H54 (cell line): ENCODE measurements around the gene OXCT1.
A peak's percentile ranks its signal among the peaks of the same experiment; 100 is the strongest.
"Not testable (repeated sequence)": the region's sequence is repeated elsewhere in the genome, so short reads cannot be mapped to it uniquely, and the experiment has no call there.

ENCODE experiments used
- DNase-seq: peaks from one replicate; pipeline ENCODE4 v3.0.0; 2011; ENCODE audit warnings: low spot score, mixed read lengths; ENCODE audit not compliant: insufficient read length
- FAIRE-seq: peaks from 3 replicates; lab custom pipeline; 2011; peaks lifted over from hg19 to GRCh38; lab: Jason Lieb, UNC
- POLR2A ChIP-seq: IDR thresholded peaks from 2 replicates; pipeline ENCODE4 v1.6.1; 2011; ENCODE audit warnings: low read depth, mild to moderate bottlenecking, low read length

OXCT1 gene

GRCh38 chr5:41831155-41831554, 39.1 kb downstream of the OXCT1 start:
- DNase-seq: no peak
- TF ChIP-seq POLR2A: no peak
- FAIRE-seq: no peak

- no peak for TF ChIP-seq POLR2A
- DNase-seq (no peak), FAIRE-seq (no peak)
These were observed 42.4 kb downstream of the OXCT1 start for GRCh38 chr5:41827792-41828191.

GRCh38 chr5:41822036-41822435, 48.2 kb downstream of the OXCT1 start:
- DNase-seq: no peak
- TF ChIP-seq POLR2A: no peak
- no peak for FAIRE-seq

GRCh38 chr5:41821051-41821450, 49.2 kb downstream of the OXCT1 start:
- no peak for TF ChIP-seq POLR2A
- DNase-seq (no peak), FAIRE-seq (no peak)

GRCh38 chr5:41820150-41820549, 50.1 kb downstream of the OXCT1 start:
- TF ChIP-seq POLR2A: no peak
- FAIRE-seq (no peak), DNase-seq (no peak)

- no peak for DNase-seq
- peak; percentile 6 for FAIRE-seq
- no peak for TF ChIP-seq POLR2A
These were observed 52.5 kb downstream of the OXCT1 start for GRCh38 chr5:41817625-41818301.

GRCh38 chr5:41815663-41816229, 54.5 kb downstream of the OXCT1 start:
- DNase-seq (no peak), FAIRE-seq (peak; percentile 71)
- TF ChIP-seq POLR2A: no peak

GRCh38 chr5:41815261-41815660, 55.0 kb downstream of the OXCT1 start:
- no peak for TF ChIP-seq POLR2A
- FAIRE-seq: no peak

GRCh38 chr5:41814306-41814705, 55.9 kb downstream of the OXCT1 start:
- FAIRE-seq, DNase-seq: not testable (repeated sequence)

More at GRCh38 chr5:41815261-41815660, 55.0 kb downstream of the OXCT1 start:
- DNase-seq: no peak

- DNase-seq: no peak
- TF ChIP-seq POLR2A: no peak
- peak; percentile 52 for FAIRE-seq
These were observed 58.1 kb downstream of the OXCT1 start for GRCh38 chr5:41812156-41812555.

- FAIRE-seq (no peak), DNase-seq (no peak)
- no peak for TF ChIP-seq POLR2A
These were observed 61.1 kb downstream of the OXCT1 start for GRCh38 chr5:41809128-41809527.

GRCh38 chr5:41808294-41808693, 61.9 kb downstream of the OXCT1 start:
- FAIRE-seq: no peak
- no peak for DNase-seq
- no peak for TF ChIP-seq POLR2A

- no peak for TF ChIP-seq POLR2A
- DNase-seq (no peak), FAIRE-seq (peak; percentile 38)
These were observed 72.6 kb downstream of the OXCT1 start for GRCh38 chr5:41797662-41798061.

GRCh38 chr5:41796061-41796460, 74.2 kb downstream of the OXCT1 start:
- DNase-seq (no peak), FAIRE-seq (peak; percentile 11)

GRCh38 chr5:41795125-41795524, 75.1 kb downstream of the OXCT1 start:
- TF ChIP-seq POLR2A: no peak

More at GRCh38 chr5:41796061-41796460, 74.2 kb downstream of the OXCT1 start:
- no peak for TF ChIP-seq POLR2A

More at GRCh38 chr5:41795125-41795524, 75.1 kb downstream of the OXCT1 start:
- FAIRE-seq (peak; percentile 67), DNase-seq (no peak)
